K562 (cell line): ENCODE data around the gene FTO.

Experiments used
- MYNN ChIP-seq, 2 experiments: sonication (generic); formaldehyde crosslinking in 1 of 2; IDR thresholded peaks; 2 replicates each; pipeline versions ENCODE4 v1.5.0 to v1.6.1; 2016 to 2020; ENCODE audit warnings: antibody characterized with exemption in 1 of 2, missing genetic modification reagents in 1 of 2
- POLR2A ChIP-seq: fragments of 450-650 bp; conservative IDR thresholded peaks from 2 replicates; pipeline ENCODE4 v1.6.1; 2016
- SMARCA5 ChIP-seq: fragments of 450-650 bp; IDR thresholded peaks from 2 replicates; pipeline ENCODE4 v1.6.1; 2016
- TAF15 ChIP-seq: fragments of 200-400 bp; formaldehyde crosslinking; IDR thresholded peaks from 2 replicates; pipeline ENCODE4 v1.6.1; 2017; ENCODE audit warnings: mild to moderate bottlenecking, low read depth, low read length, moderate library complexity
- TARDBP ChIP-seq: fragments of 450-650 bp; IDR thresholded peaks from 2 replicates; pipeline ENCODE4 v1.6.1; 2016
- ZNF184 ChIP-seq: sonication (generic); formaldehyde crosslinking; IDR thresholded peaks from 2 replicates; pipeline ENCODE4 v1.5.0; 2020; ENCODE audit warnings: missing genetic modification reagents
- ZNF224 ChIP-seq: sonication (generic); formaldehyde crosslinking; IDR thresholded peaks from 2 replicates; pipeline ENCODE4 v1.8.0; 2022; ENCODE audit warnings: mild to moderate bottlenecking, missing genetic modification reagents
- TF ChIP-seq, protein P1 (sequence below): fragments of 450-650 bp; IDR thresholded peaks from 2 replicates; pipeline ENCODE4 v1.6.1; 2016; ENCODE audit warnings: low read depth
- TF ChIP-seq, protein P2 (sequence below), 3 experiments: IDR thresholded peaks in 2 of 3; conservative IDR thresholded peaks in 1 of 3; 2 replicates each; pipeline ENCODE4 v1.5.1; 2011 to 2012; ENCODE audit warnings: low read length in 3 of 3, mild to moderate bottlenecking in 3 of 3, control low read depth in 2 of 3, improper control_type of control experiment in 1 of 3, inconsistent platforms in 1 of 3, low read depth in 1 of 3, mixed read lengths in 1 of 3, moderate library complexity in 1 of 3; ENCODE audit not compliant: insufficient read depth in 2 of 3
- TF ChIP-seq, protein P3 (sequence below), 2 experiments: fragments of 450-650 bp; formaldehyde crosslinking in 1 of 2; IDR thresholded peaks; 2 replicates each; pipeline versions ENCODE4 v1.4.0 to v1.6.1; 2014 to 2020; ENCODE audit warnings: mild to moderate bottlenecking in 2 of 2, borderline replicate concordance in 1 of 2, low read depth in 1 of 2

DNA sequence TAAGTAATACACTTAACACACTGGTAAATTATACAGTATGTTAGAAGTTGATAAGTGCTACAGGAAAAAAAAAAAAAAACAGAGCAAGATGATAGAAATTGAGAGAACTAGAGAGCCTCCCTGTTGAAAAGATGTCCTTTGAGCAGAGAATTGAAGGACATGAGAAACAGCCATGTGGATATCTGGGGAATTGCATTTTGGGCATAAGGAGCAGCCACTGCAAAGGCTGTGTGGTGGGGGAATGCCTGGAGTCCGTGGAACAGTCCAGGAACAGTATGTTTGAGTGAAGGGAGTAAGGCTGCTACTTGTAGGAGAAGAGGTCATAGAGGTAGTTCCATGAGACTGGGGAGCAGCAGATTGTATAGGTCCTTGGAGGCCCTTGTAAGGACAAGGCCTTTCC, 178.4 kb downstream of the FTO start:
- no peak for TF ChIP-seq ZNF224 (CRISPR knock-in tag)
- TF ChIP-seq TARDBP, result no peak
- TF ChIP-seq, protein P1, sequence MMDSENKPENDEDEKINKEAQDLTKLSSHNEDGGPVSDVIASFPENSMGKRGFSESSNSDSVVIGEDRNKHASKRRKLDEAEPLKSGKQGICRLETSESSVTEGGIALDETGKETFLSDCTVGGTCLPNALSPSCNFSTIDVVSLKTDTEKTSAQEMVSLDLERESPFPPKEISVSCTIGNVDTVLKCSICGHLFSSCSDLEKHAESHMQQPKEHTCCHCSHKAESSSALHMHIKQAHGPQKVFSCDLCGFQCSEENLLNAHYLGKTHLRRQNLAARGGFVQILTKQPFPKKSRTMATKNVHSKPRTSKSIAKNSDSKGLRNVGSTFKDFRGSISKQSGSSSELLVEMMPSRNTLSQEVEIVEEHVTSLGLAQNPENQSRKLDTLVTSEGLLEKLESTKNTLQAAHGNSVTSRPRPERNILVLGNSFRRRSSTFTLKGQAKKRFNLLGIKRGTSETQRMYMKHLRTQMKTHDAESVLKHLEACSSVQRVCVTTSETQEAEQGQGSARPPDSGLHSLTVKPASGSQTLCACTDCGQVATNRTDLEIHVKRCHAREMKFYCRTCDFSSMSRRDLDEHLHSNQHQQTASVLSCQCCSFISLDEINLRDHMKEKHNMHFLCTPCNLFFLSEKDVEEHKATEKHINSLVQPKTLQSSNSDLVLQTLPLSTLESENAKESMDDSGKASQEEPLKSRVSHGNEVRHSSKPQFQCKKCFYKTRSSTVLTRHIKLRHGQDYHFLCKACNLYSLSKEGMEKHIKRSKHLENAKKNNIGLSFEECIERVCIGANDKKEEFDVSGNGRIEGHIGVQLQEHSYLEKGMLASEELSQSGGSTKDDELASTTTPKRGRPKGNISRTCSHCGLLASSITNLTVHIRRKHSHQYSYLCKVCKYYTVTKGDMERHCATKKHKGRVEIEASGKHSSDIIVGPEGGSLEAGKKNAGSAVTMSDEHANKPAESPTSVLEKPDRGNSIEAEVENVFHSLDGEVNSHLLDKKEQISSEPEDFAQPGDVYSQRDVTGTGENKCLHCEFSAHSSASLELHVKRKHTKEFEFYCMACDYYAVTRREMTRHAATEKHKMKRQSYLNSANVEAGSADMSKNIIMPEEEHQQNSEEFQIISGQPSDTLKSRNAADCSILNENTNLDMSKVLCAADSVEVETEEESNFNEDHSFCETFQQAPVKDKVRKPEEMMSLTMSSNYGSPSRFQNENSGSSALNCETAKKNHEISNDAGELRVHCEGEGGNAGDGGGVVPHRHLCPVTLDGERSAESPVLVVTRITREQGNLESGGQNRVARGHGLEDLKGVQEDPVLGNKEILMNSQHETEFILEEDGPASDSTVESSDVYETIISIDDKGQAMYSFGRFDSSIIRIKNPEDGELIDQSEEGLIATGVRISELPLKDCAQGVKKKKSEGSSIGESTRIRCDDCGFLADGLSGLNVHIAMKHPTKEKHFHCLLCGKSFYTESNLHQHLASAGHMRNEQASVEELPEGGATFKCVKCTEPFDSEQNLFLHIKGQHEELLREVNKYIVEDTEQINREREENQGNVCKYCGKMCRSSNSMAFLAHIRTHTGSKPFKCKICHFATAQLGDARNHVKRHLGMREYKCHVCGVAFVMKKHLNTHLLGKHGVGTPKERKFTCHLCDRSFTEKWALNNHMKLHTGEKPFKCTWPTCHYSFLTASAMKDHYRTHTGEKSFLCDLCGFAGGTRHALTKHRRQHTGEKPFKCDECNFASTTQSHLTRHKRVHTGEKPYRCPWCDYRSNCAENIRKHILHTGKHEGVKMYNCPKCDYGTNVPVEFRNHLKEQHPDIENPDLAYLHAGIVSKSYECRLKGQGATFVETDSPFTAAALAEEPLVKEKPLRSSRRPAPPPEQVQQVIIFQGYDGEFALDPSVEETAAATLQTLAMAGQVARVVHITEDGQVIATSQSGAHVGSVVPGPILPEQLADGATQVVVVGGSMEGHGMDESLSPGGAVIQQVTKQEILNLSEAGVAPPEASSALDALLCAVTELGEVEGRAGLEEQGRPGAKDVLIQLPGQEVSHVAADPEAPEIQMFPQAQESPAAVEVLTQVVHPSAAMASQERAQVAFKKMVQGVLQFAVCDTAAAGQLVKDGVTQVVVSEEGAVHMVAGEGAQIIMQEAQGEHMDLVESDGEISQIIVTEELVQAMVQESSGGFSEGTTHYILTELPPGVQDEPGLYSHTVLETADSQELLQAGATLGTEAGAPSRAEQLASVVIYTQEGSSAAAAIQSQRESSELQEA, result no peak
- TF ChIP-seq SMARCA5, result no peak
- TF ChIP-seq ZNF184 (CRISPR knock-in tag), result no peak
- TF ChIP-seq POLR2A, result no peak
- TF ChIP-seq MYNN (IDR thresholded peaks at IDR 0.05), result no peak
- TF ChIP-seq MYNN (CRISPR knock-in tag; IDR thresholded peaks at IDR 0.05), result no peak
- TF ChIP-seq, protein P2, sequence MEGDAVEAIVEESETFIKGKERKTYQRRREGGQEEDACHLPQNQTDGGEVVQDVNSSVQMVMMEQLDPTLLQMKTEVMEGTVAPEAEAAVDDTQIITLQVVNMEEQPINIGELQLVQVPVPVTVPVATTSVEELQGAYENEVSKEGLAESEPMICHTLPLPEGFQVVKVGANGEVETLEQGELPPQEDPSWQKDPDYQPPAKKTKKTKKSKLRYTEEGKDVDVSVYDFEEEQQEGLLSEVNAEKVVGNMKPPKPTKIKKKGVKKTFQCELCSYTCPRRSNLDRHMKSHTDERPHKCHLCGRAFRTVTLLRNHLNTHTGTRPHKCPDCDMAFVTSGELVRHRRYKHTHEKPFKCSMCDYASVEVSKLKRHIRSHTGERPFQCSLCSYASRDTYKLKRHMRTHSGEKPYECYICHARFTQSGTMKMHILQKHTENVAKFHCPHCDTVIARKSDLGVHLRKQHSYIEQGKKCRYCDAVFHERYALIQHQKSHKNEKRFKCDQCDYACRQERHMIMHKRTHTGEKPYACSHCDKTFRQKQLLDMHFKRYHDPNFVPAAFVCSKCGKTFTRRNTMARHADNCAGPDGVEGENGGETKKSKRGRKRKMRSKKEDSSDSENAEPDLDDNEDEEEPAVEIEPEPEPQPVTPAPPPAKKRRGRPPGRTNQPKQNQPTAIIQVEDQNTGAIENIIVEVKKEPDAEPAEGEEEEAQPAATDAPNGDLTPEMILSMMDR (IDR thresholded peaks at IDR 0.05 in 2 of 3, conservative IDR thresholded peaks at IDR 0.05 in 1 of 3; ENCODE audit: insufficient read depth in 2 of 3, low read depth in 1 of 3, low read length in 3 of 3), result 0 out of 6 replicates have a peak, but pooled peaks of 1 of the 3 experiments have one; percentile 1
- TF ChIP-seq, protein P3, sequence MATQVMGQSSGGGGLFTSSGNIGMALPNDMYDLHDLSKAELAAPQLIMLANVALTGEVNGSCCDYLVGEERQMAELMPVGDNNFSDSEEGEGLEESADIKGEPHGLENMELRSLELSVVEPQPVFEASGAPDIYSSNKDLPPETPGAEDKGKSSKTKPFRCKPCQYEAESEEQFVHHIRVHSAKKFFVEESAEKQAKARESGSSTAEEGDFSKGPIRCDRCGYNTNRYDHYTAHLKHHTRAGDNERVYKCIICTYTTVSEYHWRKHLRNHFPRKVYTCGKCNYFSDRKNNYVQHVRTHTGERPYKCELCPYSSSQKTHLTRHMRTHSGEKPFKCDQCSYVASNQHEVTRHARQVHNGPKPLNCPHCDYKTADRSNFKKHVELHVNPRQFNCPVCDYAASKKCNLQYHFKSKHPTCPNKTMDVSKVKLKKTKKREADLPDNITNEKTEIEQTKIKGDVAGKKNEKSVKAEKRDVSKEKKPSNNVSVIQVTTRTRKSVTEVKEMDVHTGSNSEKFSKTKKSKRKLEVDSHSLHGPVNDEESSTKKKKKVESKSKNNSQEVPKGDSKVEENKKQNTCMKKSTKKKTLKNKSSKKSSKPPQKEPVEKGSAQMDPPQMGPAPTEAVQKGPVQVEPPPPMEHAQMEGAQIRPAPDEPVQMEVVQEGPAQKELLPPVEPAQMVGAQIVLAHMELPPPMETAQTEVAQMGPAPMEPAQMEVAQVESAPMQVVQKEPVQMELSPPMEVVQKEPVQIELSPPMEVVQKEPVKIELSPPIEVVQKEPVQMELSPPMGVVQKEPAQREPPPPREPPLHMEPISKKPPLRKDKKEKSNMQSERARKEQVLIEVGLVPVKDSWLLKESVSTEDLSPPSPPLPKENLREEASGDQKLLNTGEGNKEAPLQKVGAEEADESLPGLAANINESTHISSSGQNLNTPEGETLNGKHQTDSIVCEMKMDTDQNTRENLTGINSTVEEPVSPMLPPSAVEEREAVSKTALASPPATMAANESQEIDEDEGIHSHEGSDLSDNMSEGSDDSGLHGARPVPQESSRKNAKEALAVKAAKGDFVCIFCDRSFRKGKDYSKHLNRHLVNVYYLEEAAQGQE (IDR thresholded peaks at IDR 0.05; ENCODE audit: borderline replicate concordance), result no peak
- TF ChIP-seq, protein P3 (CRISPR knock-in tag; IDR thresholded peaks at IDR 0.05; ENCODE audit: low read depth), result no peak
- TF ChIP-seq TAF15, result no peak
